ENCODE data around the gene IDH1.
"Not testable (repeated sequence)": the region's sequence is repeated elsewhere in the genome, so short reads cannot be mapped to it uniquely, and the experiment has no call there.

The IDH1 gene

GRCh38 chr2:208256192-208256782 is 1.4 kb upstream of the IDH1 start:
- DNase-seq = peak; percentile 29

GRCh38 chr2:208255557-208256106 is 761 bp upstream of the IDH1 start:
- DNase-seq = no peak

DNA sequence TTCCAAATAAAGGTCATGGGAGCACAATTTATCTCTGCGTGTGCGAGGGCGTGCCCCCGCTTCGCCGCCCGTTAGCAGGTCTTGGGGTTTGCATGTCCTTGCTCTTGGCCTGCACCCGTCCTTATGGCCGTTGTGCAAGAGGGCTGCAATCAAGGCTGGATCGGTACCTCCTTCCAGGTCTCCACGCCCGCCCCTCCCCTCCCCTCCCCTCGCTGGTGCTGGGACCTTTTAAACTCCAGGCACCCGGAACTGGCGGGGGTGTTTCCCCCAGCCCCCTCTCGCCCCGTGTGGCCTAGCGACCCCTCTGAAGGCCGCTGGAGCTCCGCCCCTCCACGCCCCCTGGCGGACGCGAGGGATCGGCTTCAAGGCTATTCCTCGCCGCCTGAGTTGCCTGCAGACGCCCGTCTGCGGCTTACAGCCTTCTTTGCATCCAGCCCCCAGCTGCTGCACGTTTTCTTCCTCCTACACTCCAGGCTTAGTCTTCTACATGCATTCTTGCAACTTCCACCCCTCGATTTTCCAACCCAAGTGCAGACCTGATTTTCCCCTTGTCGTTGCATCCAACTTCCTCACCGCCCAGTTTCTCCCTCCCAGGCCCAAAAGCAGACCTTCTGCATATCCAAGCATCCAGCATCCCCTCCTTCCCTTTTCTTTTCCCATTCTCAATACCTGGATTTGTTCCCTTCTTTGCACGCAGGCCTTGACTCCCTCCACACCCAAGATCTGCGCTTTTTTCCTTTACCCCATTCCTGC is 577 bp downstream of the IDH1 start:
- peak; percentile 96 for DNase-seq

GRCh38 chr2:208253600-208254117 is 1.2 kb downstream of the IDH1 start:
- DNase-seq = no peak

- DNase-seq = peak; percentile 78
Observed at GRCh38 chr2:208252716-208253492, 2.0 kb downstream of the IDH1 start.

DNA sequence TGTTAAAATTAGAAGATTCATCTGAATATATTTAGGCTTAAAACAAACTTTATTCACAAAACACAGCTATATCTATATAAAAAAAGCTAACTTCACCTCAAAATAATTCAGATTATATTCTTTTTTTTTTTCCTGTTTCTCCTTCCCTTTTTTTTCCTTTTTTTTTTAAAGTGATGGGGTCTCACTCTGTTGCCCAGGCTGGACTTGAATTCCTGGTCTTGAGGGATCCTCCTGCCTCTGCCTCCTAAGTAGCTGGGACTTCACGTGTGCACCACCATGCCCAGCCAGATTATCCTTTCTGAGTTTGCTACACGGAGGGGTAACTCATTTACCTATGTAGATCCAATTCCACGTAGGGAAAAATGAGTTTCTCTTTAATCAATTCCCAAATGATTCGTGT is 3.8 kb downstream of the IDH1 start:
- no peak for DNase-seq

- no peak for DNase-seq
Observed at GRCh38 chr2:208250388-208250787, 4.5 kb downstream of the IDH1 start.

DNA sequence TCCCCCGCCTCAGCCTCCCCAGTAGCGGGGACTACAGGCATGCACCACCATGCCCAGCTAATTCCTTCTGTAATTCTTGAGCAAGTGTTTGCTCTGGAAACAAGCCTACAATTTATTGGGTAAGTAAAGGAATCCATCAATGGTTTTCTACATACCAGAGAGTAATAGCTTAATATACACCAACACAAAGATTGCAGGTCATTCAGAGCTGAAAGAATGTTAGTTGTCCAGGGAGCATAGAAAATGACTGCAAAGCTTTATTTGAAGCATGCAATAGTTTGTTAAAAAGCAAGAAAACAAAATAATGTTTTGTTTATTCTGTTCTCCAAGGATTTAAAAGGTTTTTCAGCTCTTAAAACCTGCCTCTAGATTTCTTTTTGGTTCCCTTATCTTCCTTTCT is 5.6 kb downstream of the IDH1 start:
- DNase-seq = no peak

GRCh38 chr2:208248601-208249000 is 6.3 kb downstream of the IDH1 start:
- no peak for DNase-seq

DNA sequence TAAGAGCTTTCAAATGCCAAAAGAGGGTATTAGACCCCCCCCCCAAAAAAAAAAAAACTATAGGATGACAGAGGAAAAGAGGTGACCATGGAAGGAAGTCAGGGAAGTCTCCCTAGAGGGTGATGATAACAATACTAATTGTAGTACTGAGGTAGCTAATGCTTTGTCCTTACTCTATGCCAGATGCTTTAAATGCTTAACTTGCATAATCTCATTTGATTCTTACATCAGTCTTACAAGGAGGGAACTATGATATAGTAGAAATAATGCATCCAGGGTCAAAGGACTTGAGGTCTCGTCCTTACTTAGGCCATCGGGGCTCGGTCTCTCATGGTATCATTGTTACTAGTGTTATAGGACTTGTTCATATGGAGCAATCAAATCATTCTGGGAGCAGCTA is 9.1 kb downstream of the IDH1 start:
- DNase-seq = no peak

GRCh38 chr2:208244422-208244821 is 10.4 kb downstream of the IDH1 start:
- DNase-seq = no peak

GRCh38 chr2:208240619-208241209 is 14.2 kb downstream of the IDH1 start:
- DNase-seq = no peak

DNA sequence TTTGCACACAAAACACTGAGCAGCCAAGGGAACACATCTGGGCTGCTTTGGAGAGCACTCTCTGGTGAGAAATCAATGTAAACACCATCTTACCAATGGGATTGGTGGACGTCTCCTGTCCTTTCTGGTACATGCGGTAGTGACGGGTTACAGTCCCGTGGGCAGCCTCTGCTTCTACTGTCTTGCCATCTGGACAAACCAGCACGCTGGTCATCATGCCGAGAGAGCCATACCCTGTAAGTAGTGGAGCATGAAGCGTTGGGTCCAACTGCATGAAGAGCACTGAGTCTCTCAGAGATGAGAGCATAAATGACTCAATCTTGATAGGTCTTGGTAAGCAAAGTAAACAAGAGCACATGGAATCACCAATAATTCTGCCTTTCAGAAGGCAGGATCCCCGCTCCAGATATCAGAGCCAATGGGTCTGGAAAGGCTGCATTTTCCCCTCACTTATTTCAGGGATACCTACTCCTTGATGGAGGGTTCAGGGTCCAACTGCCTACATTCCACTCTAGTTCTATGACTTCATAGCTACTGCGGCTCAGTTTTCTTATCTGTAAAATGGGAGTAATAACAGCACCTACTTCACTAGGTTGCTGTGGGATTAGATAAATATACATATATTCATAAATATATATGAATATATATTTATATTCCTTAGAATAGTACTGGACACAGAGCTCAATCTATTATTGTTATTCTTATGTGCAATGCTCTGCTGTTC is 14.9 kb downstream of the IDH1 start:
- DNase-seq = no peak

DNA sequence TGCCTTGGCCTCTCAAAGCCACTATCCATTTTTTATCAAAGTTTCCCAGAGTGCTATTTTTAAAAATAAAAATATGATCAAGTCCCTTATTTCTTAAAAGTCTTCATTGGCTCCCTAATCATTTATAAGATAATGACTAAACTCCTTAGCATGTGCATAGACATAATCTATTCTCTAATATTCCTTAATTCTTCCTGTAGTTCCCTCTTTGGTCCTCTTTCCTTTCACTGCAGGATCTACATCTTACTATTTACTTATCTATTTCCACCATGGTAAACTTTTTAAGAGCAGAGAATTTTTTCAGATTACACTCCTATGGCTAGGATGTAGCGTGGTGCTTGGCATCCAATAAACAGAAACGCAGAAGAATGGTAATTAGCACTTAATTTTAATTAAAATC is 19.0 kb downstream of the IDH1 start:
- DNase-seq = no peak

DNA sequence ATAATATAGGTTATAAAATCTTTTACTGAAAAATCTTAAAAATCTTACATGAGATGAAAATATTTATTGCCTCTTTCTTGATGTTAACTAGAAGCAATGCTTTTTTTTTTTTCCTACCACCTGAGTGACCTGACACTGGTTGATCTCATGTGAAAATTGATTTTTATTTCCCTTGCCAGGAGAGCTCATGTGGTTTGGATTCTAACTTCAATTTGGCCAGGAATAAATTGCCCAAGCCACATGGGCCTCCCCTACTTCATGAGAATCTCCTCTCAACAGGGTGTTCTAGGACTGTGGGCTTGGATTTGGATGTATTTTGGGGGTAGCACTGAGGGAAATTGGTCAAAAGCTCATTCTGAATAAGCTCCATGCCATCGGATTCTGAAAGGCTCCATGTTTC is 20.1 kb downstream of the IDH1 start:
- no peak for DNase-seq

- peak; percentile 12 for DNase-seq
Observed at GRCh38 chr2:208228476-208228875, 26.4 kb downstream of the IDH1 start.

DNA sequence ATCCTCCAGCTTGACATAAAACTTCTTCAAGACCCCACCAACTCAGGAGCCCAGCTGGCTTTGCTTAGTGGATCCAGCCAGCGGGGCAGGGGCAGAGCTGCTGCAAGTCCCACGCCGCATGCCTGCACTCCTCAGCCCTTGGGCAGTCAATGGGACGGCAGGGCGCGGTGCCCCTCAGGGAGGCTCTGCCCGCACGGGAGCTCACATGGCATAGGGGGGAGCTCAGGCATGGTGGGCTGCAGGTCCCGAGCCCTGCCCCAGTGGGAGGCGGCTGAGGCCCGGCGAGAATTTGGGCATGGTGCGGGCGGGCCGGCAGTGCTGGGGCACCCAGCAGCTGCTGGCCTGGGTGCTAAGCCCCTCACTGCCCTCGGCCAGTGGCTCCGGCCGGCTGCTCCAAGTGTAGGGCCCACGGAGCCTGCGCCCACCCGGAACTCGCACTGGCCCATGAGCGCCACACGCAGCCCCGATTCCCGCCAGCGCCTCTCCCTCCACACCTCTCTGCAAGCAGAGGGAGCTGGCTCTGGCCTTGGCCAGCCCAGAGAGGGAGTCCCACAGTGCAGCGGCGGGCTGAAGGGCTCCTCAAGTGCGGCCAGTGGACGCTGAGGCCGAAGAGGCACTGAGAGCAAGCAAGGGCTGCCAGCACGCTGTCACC is 27.2 kb downstream of the IDH1 start:
- DNase-seq = no peak

DNA sequence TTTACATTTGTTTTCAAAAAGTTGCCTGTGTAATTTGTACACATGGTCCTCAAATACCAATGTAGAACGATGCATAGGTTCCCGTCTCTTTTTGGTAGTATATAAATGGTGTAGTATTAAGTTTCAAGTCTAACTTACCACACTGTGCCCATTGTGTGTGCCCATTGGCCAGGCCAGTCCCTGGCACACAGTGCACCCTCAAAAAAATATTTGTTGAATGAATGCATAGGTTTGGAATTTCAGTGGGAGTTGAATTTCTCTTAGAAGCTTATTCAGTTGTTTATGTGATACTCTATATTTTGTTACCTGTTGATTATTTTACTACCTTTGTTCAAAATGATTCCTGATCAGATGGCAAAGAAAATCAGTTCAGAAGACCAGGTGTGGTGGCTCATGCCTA is 30.1 kb downstream of the IDH1 start:
- no peak for DNase-seq

- no peak for DNase-seq
Observed at GRCh38 chr2:208222351-208222750, 32.5 kb downstream of the IDH1 start.

DNA sequence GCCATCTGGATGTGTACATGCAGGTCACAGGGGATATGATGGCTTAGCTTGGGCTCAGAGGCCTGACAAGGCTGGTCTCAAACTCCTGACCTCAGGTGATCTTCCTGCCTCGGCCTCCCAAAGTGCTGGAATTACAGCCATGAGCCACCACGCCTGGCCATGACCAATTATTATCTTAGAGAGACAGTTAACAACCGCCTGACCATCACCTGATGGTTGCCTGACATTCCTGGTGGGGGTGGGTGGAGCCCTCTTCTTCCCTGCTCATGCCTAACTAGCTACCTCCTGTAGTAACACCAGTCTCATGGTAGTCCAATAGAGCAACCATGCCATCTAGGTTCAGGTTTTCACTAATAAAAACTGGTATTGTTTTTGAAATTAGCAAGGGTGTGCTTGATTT is 33.0 kb downstream of the IDH1 start:
- not testable (repeated sequence) for DNase-seq

- no peak for DNase-seq
Observed at GRCh38 chr2:208210688-208211451, 44.0 kb downstream of the IDH1 start.
